Activated CD4-positive, alpha-beta T cell treated with anti-CD3 and anti-CD28 coated beads, Interleukin-2, Interleukin-6, amounts not matched to agents 100 ng/mL and 50 ng/mL, durations not matched to agents 16 hours and 8 hours (primary cell): Measurements from ENCODE around the gene GBGT1.

Experiments used
- DNase-seq: peaks from one replicate; pipeline ENCODE4 v3.0.0-alpha.2; 2020

The GBGT1 gene

GRCh38 chr9:133160742-133161546 is 2.8 kb downstream of the GBGT1 start:
- peak; percentile 56 for DNase-seq

- no peak for DNase-seq
These were observed 5.0 kb downstream of the GBGT1 start for GRCh38 chr9:133158695-133159094.

GRCh38 chr9:133155156-133155555 is 8.6 kb downstream of the GBGT1 start:
- DNase-seq, result no peak

- no peak for DNase-seq
These were observed 9.4 kb downstream of the GBGT1 start for GRCh38 chr9:133154097-133154989.

GRCh38 chr9:133153227-133154096 is 10.3 kb downstream of the GBGT1 start:
- no peak for DNase-seq

GRCh38 chr9:133151601-133152525 is 11.9 kb downstream of the GBGT1 start:
- no peak for DNase-seq

- no peak for DNase-seq
These were observed 12.7 kb downstream of the GBGT1 start for GRCh38 chr9:133151041-133151440.

GRCh38 chr9:133149130-133150015 is 14.3 kb downstream of the GBGT1 start:
- DNase-seq, result peak; percentile 91

GRCh38 chr9:133148199-133149129 is 15.2 kb downstream of the GBGT1 start:
- peak; percentile 65 for DNase-seq

- DNase-seq, result peak; percentile 90
These were observed 16.1 kb downstream of the GBGT1 start for GRCh38 chr9:133147412-133148198.

- no peak for DNase-seq
These were observed 16.8 kb downstream of the GBGT1 start for GRCh38 chr9:133146746-133147411.

GRCh38 chr9:133144904-133145851 is 18.5 kb downstream of the GBGT1 start:
- DNase-seq, result no peak

GRCh38 chr9:133144142-133144903 is 19.4 kb downstream of the GBGT1 start:
- peak; percentile 97 for DNase-seq

GRCh38 chr9:133143639-133144141 is 20.0 kb downstream of the GBGT1 start:
- no peak for DNase-seq

- DNase-seq, result peak; percentile 55
These were observed 20.8 kb downstream of the GBGT1 start for GRCh38 chr9:133142684-133143622.
